Measurements from ENCODE around the gene GALNT17.

Gene GALNT17

DNA sequence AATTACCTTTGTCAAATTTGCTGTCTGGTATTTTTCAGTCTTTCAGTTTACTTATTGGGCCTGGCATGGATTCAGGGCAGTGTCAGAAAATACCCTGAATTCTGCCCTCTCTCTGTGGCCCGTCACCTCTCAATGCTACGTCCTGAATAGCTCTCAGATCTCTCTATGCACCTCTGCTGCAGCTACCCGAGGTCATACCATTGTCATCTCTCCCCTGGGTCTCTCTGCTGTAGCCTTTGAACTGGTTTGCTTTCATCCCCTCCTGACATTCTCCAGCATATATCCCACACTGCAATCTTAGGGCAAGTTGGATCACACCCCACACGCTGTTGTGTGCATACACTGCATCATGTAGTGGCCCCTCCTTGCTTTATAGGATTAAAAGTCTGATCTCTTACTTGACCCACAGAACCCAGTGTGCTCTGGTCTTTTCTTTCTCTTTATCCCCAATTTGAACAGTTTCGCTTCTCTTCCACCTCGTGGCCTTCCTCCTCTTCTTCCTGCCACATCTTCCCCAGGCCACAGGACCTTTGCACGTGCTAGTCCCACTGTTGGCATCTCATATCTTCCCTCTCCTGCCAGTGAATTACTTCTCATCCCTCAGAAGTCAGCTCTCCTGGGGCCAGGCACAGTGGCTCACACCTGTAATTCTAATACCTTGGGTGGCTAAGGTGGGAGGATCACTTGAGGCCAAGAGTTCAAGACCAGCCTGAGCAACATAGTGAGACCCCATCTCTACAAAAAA is 372.9 kb downstream of the GALNT17 start:
- Histone ChIP-seq H3K9me3 (ENCODE audit: insufficient read depth, low read depth, low read length) (peaks cover 5% of the 10 kb centered on the region), H2BK5ac (ENCODE audit: low read depth, low read length, poor library complexity) (no peak overlapping the region)
- WGBS (ENCODE audit: extremely low coverage, insufficient coverage, insufficient read length): no CpG with 5 or more reads among the region's 7 CpGs

DNA sequence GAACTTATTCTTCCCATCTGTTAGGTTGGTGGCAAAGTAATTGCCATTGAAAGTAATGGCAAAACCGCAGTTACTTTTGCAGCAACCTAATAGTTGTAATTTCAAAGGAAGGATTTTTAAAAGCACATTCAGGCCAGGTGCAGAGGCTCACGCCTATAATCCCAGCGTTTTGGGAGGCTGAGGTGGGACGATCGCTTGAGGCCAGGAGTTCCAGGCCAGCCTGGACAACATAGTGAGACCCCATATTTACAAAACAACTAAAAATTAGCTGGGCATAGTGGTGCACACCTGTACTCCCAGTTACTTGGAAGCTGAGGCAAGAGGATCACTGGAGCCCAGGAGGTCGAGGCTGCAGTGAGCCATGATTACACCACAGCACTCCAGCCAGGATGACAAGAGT is 374.9 kb downstream of the GALNT17 start:
- Histone ChIP-seq H3K4me3 (ENCODE audit: low read depth, low read length) (no peak overlapping the region), H3K9ac (ENCODE audit: low read length) (no peak overlapping the region), H4K91ac (ENCODE audit: low read depth, low read length) (no peak overlapping the region), H3K4me2 (ENCODE audit: low read length) (no peak overlapping the region), H3K36me3 (ENCODE audit: control insufficient read depth in 1 of 2, insufficient read depth in 2 of 2, low read length in 2 of 2) (no peaks in the 10 kb centered on the region), H2BK120ac (ENCODE audit: insufficient read depth, low read length, poor library complexity) (no peak overlapping the region), H3K27ac (ENCODE audit: low read depth, low read length) (no peak overlapping the region), H3K9me3 (ENCODE audit: insufficient read depth, low read depth, low read length) (peaks cover 5% of the 10 kb centered on the region), H3K27me3 (ENCODE audit: insufficient read depth, low read length) (no peaks in the 10 kb centered on the region), H2AFZ (ENCODE audit: insufficient read depth, low read length, poor library complexity) (no peak overlapping the region), H3K79me2 (ENCODE audit: control insufficient read depth, insufficient read depth, low read length, poor library complexity) (no peaks in the 10 kb centered on the region), H3K4ac (ENCODE audit: low read depth, low read length) (no peak overlapping the region), H3K14ac (ENCODE audit: low read length) (no peak overlapping the region), H4K12ac (ENCODE audit: low read depth, low read length) (no peak overlapping the region), H4K8ac (ENCODE audit: low read depth, low read length) (no peak overlapping the region), H3K4me1 (ENCODE audit: control insufficient read depth in 1 of 2, insufficient read depth in 2 of 2, low read length in 2 of 2) (no peaks in the 10 kb centered on the region), H3K79me1 (ENCODE audit: low read length) (no peaks in the 10 kb centered on the region), H2BK5ac (ENCODE audit: low read depth, low read length, poor library complexity) (no peak overlapping the region), H2AK5ac (ENCODE audit: low read length) (no peak overlapping the region), H3K18ac (ENCODE audit: low read length) (no peak overlapping the region), H2BK12ac (ENCODE audit: low read length) (no peak overlapping the region), H3K23ac (ENCODE audit: low read length) (no peak overlapping the region)
- no peak for DNase-seq
- WGBS (ENCODE audit: extremely low coverage, insufficient coverage, insufficient read length): no CpG with 5 or more reads among the region's 6 CpGs

More for the DNA sequence above, 372.9 kb downstream of the GALNT17 start:
- Histone ChIP-seq H2BK120ac (ENCODE audit: insufficient read depth, low read length, poor library complexity) (no peak overlapping the region), H3K18ac (ENCODE audit: low read length) (no peak overlapping the region), H3K27ac (ENCODE audit: low read depth, low read length) (no peak overlapping the region), H3K4ac (ENCODE audit: low read depth, low read length) (no peak overlapping the region), H3K27me3 (ENCODE audit: insufficient read depth, low read length) (no peaks in the 10 kb centered on the region), H4K8ac (ENCODE audit: low read depth, low read length) (no peak overlapping the region), H3K4me1 (ENCODE audit: control insufficient read depth in 1 of 2, insufficient read depth in 2 of 2, low read length in 2 of 2) (no peaks in the 10 kb centered on the region), H3K23ac (ENCODE audit: low read length) (no peak overlapping the region), H2AK5ac (ENCODE audit: low read length) (no peak overlapping the region), H3K79me1 (ENCODE audit: low read length) (no peaks in the 10 kb centered on the region), H3K14ac (ENCODE audit: low read length) (no peak overlapping the region), H4K91ac (ENCODE audit: low read depth, low read length) (no peak overlapping the region), H2BK12ac (ENCODE audit: low read length) (no peak overlapping the region), H3K36me3 (ENCODE audit: control insufficient read depth in 1 of 2, insufficient read depth in 2 of 2, low read length in 2 of 2) (no peaks in the 10 kb centered on the region), H3K4me2 (ENCODE audit: low read length) (no peak overlapping the region), H4K12ac (ENCODE audit: low read depth, low read length) (no peak overlapping the region), H3K79me2 (ENCODE audit: control insufficient read depth, insufficient read depth, low read length, poor library complexity) (no peaks in the 10 kb centered on the region), H3K9ac (ENCODE audit: low read length) (no peak overlapping the region), H3K4me3 (ENCODE audit: low read depth, low read length) (no peak overlapping the region), H2AFZ (ENCODE audit: insufficient read depth, low read length, poor library complexity) (no peak overlapping the region)
- no peak for DNase-seq

DNA sequence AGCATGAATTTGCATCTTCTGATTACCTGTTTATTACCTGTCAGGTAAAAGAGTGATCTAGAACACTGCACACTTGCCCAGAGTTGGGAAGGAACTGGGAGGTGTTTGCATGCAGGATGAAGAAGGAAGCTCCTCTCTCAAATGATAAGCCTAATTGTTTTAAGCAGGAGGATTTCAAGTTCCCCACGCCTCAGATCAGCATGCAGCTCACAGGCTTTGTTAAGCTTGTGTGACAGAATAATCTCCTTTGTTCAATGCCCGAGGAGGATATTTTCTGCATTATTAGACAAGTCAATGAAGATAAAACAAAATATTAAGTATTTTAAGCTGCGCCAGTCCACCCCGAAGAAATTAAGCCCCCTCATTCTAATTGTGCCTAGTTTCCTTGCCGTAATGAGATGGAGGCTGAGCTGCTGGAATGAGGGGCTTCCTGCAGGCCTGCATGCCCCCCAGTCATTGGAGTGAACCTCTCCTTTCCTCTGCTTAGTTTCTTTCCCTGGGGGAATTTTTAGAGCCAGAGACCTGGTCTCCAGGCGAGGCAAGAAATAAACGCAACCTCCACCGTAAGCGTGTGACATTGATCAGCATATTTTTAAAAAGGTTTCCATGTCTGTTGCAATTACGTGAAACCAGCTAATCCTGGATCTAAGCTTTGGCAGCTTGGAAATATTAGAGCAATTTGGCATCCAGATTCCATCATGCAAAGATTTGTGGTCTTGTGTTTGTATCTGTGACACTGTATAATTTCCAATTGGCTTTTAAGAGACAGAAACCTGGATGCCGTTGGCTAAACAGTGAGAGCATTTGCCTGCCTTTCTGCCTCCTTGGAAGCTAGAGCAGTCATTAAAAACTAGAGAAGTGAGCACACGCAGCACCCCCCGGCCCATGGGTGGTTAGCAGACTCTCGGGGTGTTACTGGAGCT is 376.0 kb downstream of the GALNT17 start:
- H2AK5ac ChIP-seq (ENCODE audit: low read length): no peak overlapping the region
- WGBS (ENCODE audit: extremely low coverage, insufficient coverage, insufficient read length): no CpG with 5 or more reads among the region's 14 CpGs
- no peaks in the 10 kb centered on the region for H3K79me1 ChIP-seq (ENCODE audit: low read length)
- no peak overlapping the region for H4K91ac ChIP-seq (ENCODE audit: low read depth, low read length)
- no peak overlapping the region for H3K23ac ChIP-seq (ENCODE audit: low read length)
- no peak overlapping the region for H3K14ac ChIP-seq (ENCODE audit: low read length)
- H2BK120ac ChIP-seq (ENCODE audit: insufficient read depth, low read length, poor library complexity): no peak overlapping the region
- no peaks in the 10 kb centered on the region for H3K4me1 ChIP-seq (ENCODE audit: control insufficient read depth in 1 of 2, insufficient read depth in 2 of 2, low read length in 2 of 2)
- H4K8ac ChIP-seq (ENCODE audit: low read depth, low read length): no peak overlapping the region
- no peaks in the 10 kb centered on the region for H3K79me2 ChIP-seq (ENCODE audit: control insufficient read depth, insufficient read depth, low read length, poor library complexity)
- H3K4me2 ChIP-seq (ENCODE audit: low read length): no peak overlapping the region
- no peak overlapping the region for H3K4ac ChIP-seq (ENCODE audit: low read depth, low read length)
- no peaks in the 10 kb centered on the region for H3K27me3 ChIP-seq (ENCODE audit: insufficient read depth, low read length)
- no peak overlapping the region for H3K4me3 ChIP-seq (ENCODE audit: low read depth, low read length)
- no peak overlapping the region for H2BK5ac ChIP-seq (ENCODE audit: low read depth, low read length, poor library complexity)
- no peak overlapping the region for H4K12ac ChIP-seq (ENCODE audit: low read depth, low read length)
- H3K9ac ChIP-seq (ENCODE audit: low read length): no peak overlapping the region
- no peak overlapping the region for H3K27ac ChIP-seq (ENCODE audit: low read depth, low read length)
- H2BK12ac ChIP-seq (ENCODE audit: low read length): no peak overlapping the region
- H2AFZ ChIP-seq (ENCODE audit: insufficient read depth, low read length, poor library complexity): no peak overlapping the region
- no peak for DNase-seq
- peaks cover 2% of the 10 kb centered on the region for H3K9me3 ChIP-seq (ENCODE audit: insufficient read depth, low read depth, low read length)
- H3K36me3 ChIP-seq (ENCODE audit: control insufficient read depth in 1 of 2, insufficient read depth in 2 of 2, low read length in 2 of 2): no peaks in the 10 kb centered on the region
- H3K18ac ChIP-seq (ENCODE audit: low read length): no peak overlapping the region

DNA sequence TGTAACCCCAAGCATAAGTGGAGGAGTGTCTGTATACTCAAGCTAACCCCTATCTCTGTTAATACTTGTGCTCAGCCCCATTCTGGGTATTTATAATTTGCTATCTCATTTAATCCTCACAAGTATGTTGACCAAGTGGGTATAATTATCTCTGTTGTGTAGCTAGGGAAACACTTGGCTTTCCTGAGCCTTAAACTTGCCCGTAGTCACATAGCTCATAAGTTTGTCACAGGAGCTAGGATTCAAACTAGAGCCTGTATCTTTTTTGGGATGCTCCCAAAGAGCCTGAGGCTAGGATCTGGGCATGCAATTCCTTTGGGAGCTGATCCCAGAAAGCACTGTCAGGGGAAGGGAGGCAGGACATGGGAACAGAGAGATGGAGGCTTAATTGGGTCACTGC is 377.4 kb downstream of the GALNT17 start:
- no peak overlapping the region for H3K23ac ChIP-seq (ENCODE audit: low read length)
- no CpG with 5 or more reads among the region's 1 CpG for WGBS (ENCODE audit: extremely low coverage, insufficient coverage, insufficient read length)

More for the DNA sequence above, 377.4 kb downstream of the GALNT17 start:
- Histone ChIP-seq H3K27me3 (ENCODE audit: insufficient read depth, low read length) (no peaks in the 10 kb centered on the region), H3K9ac (ENCODE audit: low read length) (no peak overlapping the region), H3K14ac (ENCODE audit: low read length) (no peak overlapping the region), H3K79me2 (ENCODE audit: control insufficient read depth, insufficient read depth, low read length, poor library complexity) (no peaks in the 10 kb centered on the region), H3K4me2 (ENCODE audit: low read length) (no peak overlapping the region), H2BK120ac (ENCODE audit: insufficient read depth, low read length, poor library complexity) (no peak overlapping the region), H4K8ac (ENCODE audit: low read depth, low read length) (no peak overlapping the region), H2AFZ (ENCODE audit: insufficient read depth, low read length, poor library complexity) (no peak overlapping the region), H3K4me1 (ENCODE audit: control insufficient read depth in 1 of 2, insufficient read depth in 2 of 2, low read length in 2 of 2) (no peaks in the 10 kb centered on the region), H4K12ac (ENCODE audit: low read depth, low read length) (no peak overlapping the region), H3K18ac (ENCODE audit: low read length) (no peak overlapping the region), H2AK5ac (ENCODE audit: low read length) (no peak overlapping the region), H3K4me3 (ENCODE audit: low read depth, low read length) (no peak overlapping the region), H2BK5ac (ENCODE audit: low read depth, low read length, poor library complexity) (no peak overlapping the region), H3K4ac (ENCODE audit: low read depth, low read length) (no peak overlapping the region), H4K91ac (ENCODE audit: low read depth, low read length) (no peak overlapping the region), H3K27ac (ENCODE audit: low read depth, low read length) (no peak overlapping the region), H3K9me3 (ENCODE audit: insufficient read depth, low read depth, low read length) (peaks cover 4% of the 10 kb centered on the region), H3K36me3 (ENCODE audit: control insufficient read depth in 1 of 2, insufficient read depth in 2 of 2, low read length in 2 of 2) (no peaks in the 10 kb centered on the region), H2BK12ac (ENCODE audit: low read length) (no peak overlapping the region), H3K79me1 (ENCODE audit: low read length) (no peaks in the 10 kb centered on the region)
- no peak for DNase-seq
